ENCODE data around the gene COQ9. TPM values are rescaled to one million over a fixed set of nuclear protein-coding genes. Genes with fewer than 3 reads are reported as not detected.

Gene COQ9
- total and polyA plus RNA-seq, 4 experiments from 2014 or later: 26.8 to 37.7 (median 31.6) TPM

GRCh38 chr16:57510016-57510871 is 63.0 kb downstream of the COQ9 start:
- Histone ChIP-seq H3K36me3 (ENCODE audit: insufficient read depth, low read length) (no peaks in the 10 kb centered on the region), H3K27ac (ENCODE audit: low read depth, low read length) (no peak overlapping the region), H3K4me3 (ENCODE audit: low read length in 2 of 2) (no peak overlapping the region), H3K27me3 (ENCODE audit: insufficient read depth, low read length) (no peaks in the 10 kb centered on the region), H3K4me1 (ENCODE audit: insufficient read depth, low read length) (no peaks in the 10 kb centered on the region), H3K9me3 (ENCODE audit: control insufficient read depth in 1 of 2, low read length in 2 of 2) (no peaks in the 10 kb centered on the region)
- Mint-ChIP-seq H3K9me3 (no peaks in the 10 kb centered on the region), H3K36me3 (peaks cover 4 to 12% of the 10 kb centered on the region in 2 donors), H3K4me3 (no peak overlapping the region), H3K4me1 (no peaks in the 10 kb centered on the region), H3K27ac (peak overlapping the region in 2 of 7 donors; percentile 41 to 53), H3K27me3 (no peaks in the 10 kb centered on the region)
- ChIA-PET POLR2A (ENCODE audit: partially characterized antibody) (no interaction called here), CTCF (ENCODE audit: partially characterized antibody) (interaction anchor here (0.5 to 1.9 kb wide), 3 partner anchors 9 to 142 kb away, joined by 4 to 6 read pairs (median 4); no protein-coding TSS in a partner anchor)
- intact Hi-C loops (cut with micrococcal nuclease): no loop called here
- DNase-seq: no peak

Other genes with a start within 250 kb of the COQ9 start
- 10 to 100 TPM; 48.0 to 49.1 TPM for gene ARL2BP, start 202.2 kb upstream of the COQ9 start, total RNA-seq
- gene ARL2BP, start 202.2 kb upstream of the COQ9 start, polyA plus RNA-seq: 100 to 1,000 TPM; 130 to 181 TPM
- 1 to 10 TPM; 1.6 to 2.4 TPM for gene PLLP, start 162.8 kb upstream of the COQ9 start, total RNA-seq
- 1 to 10 TPM; 1.6 to 2.2 TPM for gene PLLP, start 162.8 kb upstream of the COQ9 start, polyA plus RNA-seq
- gene CCL22, start 88.7 kb upstream of the COQ9 start, total RNA-seq: under 1 TPM in 1 of 2 experiments, not detected in 1; 0.26 TPM
- gene CCL22, start 88.7 kb upstream of the COQ9 start, polyA plus RNA-seq: not detected
- gene CX3CL1, start 75.0 kb upstream of the COQ9 start, total RNA-seq: not detected
- not detected for gene CX3CL1, start 75.0 kb upstream of the COQ9 start, polyA plus RNA-seq
- not detected for gene CCL17, start 42.7 kb upstream of the COQ9 start, total RNA-seq
- gene CCL17, start 42.7 kb upstream of the COQ9 start, polyA plus RNA-seq: not detected
- 10 to 100 TPM; 28.1 to 28.5 TPM for gene CIAPIN1, start 94 bp upstream of the COQ9 start, total RNA-seq
- 10 to 100 TPM; 45.6 to 65.3 TPM for gene CIAPIN1, start 94 bp upstream of the COQ9 start, polyA plus RNA-seq
- 10 to 100 TPM; 71.4 to 78.1 TPM for gene POLR2C, start 15.2 kb downstream of the COQ9 start, total RNA-seq
- gene POLR2C, start 15.2 kb downstream of the COQ9 start, polyA plus RNA-seq: 10 to 100 TPM; 35.7 to 58.3 TPM
- gene DOK4, start 39.0 kb downstream of the COQ9 start, total RNA-seq: 1 to 10 TPM; 2.8 to 3.0 TPM
- gene DOK4, start 39.0 kb downstream of the COQ9 start, polyA plus RNA-seq: 1 to 10 TPM; 1.7 to 2.7 TPM
- gene CCDC102A, start 89.1 kb downstream of the COQ9 start, total RNA-seq: 1 to 10 TPM; 4.7 to 5.4 TPM
- 1 to 10 TPM; 1.2 to 9.9 TPM for gene CCDC102A, start 89.1 kb downstream of the COQ9 start, polyA plus RNA-seq
- 1 to 10 TPM; 1.5 to 3.0 TPM for gene ADGRG5, start 95.2 kb downstream of the COQ9 start, total RNA-seq
- 1 to 10 TPM; 2.3 to 3.8 TPM for gene ADGRG5, start 95.2 kb downstream of the COQ9 start, polyA plus RNA-seq
- under 1 TPM; 0.33 to 0.41 TPM for gene ADGRG1, start 181.2 kb downstream of the COQ9 start, total RNA-seq
- under 1 TPM in 1 of 2 donors, not detected in 1; 0.53 TPM for gene ADGRG1, start 181.2 kb downstream of the COQ9 start, polyA plus RNA-seq
- gene ADGRG3, start 220.8 kb downstream of the COQ9 start, total RNA-seq: not detected
- gene ADGRG3, start 220.8 kb downstream of the COQ9 start, polyA plus RNA-seq: not detected
- gene DRC7, start 247.3 kb downstream of the COQ9 start, total RNA-seq: not detected
- not detected for gene DRC7, start 247.3 kb downstream of the COQ9 start, polyA plus RNA-seq